ENCODE data around the gene CNKSR1. TPM values are rescaled to one million over a fixed set of nuclear protein-coding genes. Genes with fewer than 3 reads are reported as not detected.

CNKSR1 gene
- total and polyA plus RNA-seq, 2 of the 8 experiments (the other 6 are each of a cell fraction or from before 2014, with no cell fraction given): 13.9 to 14.5 TPM

DNA sequence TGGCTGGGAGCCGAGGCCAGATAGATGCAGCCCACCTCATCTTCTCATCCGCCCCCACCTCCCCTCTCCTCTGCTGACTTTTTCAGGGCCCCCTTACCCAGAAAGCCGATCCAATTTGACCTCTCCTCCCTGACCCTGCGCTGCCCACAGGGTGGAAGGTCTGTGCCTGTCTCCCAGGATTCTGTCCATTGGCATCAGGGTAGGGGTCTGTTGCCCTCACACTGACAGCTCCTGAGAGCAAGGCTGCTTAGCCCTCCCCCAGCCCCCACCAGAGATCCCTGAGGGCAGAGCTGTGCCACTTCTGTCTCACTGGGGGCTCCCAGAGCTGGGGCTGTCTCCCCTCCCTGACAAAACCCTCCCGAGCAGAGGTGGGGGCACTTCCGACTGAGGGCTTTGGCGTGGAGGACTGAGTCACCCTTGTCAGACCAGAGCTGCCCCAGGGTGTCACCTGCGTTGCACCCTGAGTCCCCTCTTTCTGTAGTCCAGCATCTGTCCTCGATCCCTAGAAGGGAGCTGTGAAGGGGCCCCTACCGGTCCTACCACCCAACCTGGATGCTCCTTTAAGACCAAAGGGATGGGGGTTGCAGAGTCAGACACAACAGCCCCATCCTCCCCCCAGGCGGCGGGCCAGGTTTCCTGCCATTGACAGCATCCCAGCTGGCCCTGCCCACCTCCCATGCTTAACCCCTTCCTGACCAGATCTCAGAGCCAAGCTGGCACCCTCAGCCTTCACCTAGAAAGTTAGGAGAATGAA, 20.8 kb upstream of the CNKSR1 start (continued):
- TF ChIP-seq SIN3A (conservative IDR thresholded peaks at IDR 0.05 in 1 of 2, IDR thresholded peaks at IDR 0.05 in 1 of 2; ENCODE audit: low read depth in 1 of 2, low read length in 2 of 2): peak; percentile 79 to 88; a peak in 2 of 4 replicates
